Esophagus squamous epithelium (tissue), 5 donors: ENCODE measurements around the gene RUNX3. TPM values are rescaled to one million over a fixed set of nuclear protein-coding genes. Genes with fewer than 3 reads are reported as not detected.

Source experiments
- DNase-seq: peaks from one replicate; lab custom pipeline; 2025; lab: John Stamatoyannopoulos, UW
- H3K27ac ChIP-seq, 4 donors: fragments of 200-600 bp; sonication (generic); one replicate each; pipeline ENCODE4 v1.5.1; 2016 to 2019; ENCODE audit warnings: mild to moderate bottlenecking in 1 of 4
- H3K27me3 ChIP-seq, 4 donors: fragments of 200-600 bp; sonication (generic); 1 replicate in 3 of 4; 2 replicates in 1 of 4; pipeline versions ENCODE4 v1.5.1 to v1.6.0; 2017 to 2021; ENCODE audit warnings: antibody characterized with exemption in 1 of 4
- H3K36me3 ChIP-seq, 3 donors: fragments of 200-600 bp; sonication (generic); one replicate each; pipeline ENCODE4 v1.5.1; 2016 to 2019
- H3K4me1 ChIP-seq, 3 donors: fragments of 200-600 bp; sonication (generic); one replicate each; pipeline ENCODE4 v1.5.1; 2017 to 2019
- H3K4me3 ChIP-seq, 4 donors: fragments of 200-600 bp; sonication (generic); 1 replicate in 3 of 4; 2 replicates in 1 of 4; pipeline ENCODE4 v1.5.1; 2016 to 2019; ENCODE audit warnings: mild to moderate bottlenecking in 2 of 4, moderate library complexity in 1 of 4
- H3K9me3 ChIP-seq, 3 donors: fragments of 200-600 bp; sonication (generic); one replicate each; pipeline ENCODE4 v1.5.1; 2016 to 2019
- CTCF ChIP-seq, 6 experiments: fragments of 450-650 bp in 4 of 6; fragments of 200-600 bp in 2 of 6; sonication (generic) in 2 of 6; IDR thresholded peaks; one replicate each; pipeline ENCODE4 v1.5.1; 2016 to 2019; ENCODE audit warnings: antibody characterized with exemption in 6 of 6, mild to moderate bottlenecking in 4 of 6, moderate library complexity in 4 of 6
- POLR2A ChIP-seq, 4 donors: fragments of 450-650 bp; IDR thresholded peaks; one replicate each; pipeline ENCODE4 v1.6.1; 2017; ENCODE audit warnings: antibody characterized with exemption in 4 of 4, mild to moderate bottlenecking in 4 of 4, moderate library complexity in 3 of 4
- WGBS, 2 donors: methylation state at CpG; one replicate each; pipeline ENCODE4 v1.1.5; 2018; 5-methylcytosine and 5-hydroxymethylcytosine counted together
- intact Hi-C: fragments of 100-400 bp; cut with DNase I; formaldehyde crosslinking; loops from one replicate; pipeline ENCODE4 v1.15.0; 2022
- total RNA-seq, 4 donors: library from RNA; depleted of rRNA; stranded (reverse); fragments of >200 nt; gene quantifications; one replicate each; pipeline ENCODE4 v1.1.0, GENCODE V29; 2016
- donor health status: DM: yes; HTN: yes; CAD: no.

Gene RUNX3
- total RNA-seq, 4 donors from 2014 or later: 1.9 to 5.7 (median 3.1) TPM

- no peaks in the 10 kb centered on the region for H3K9me3 ChIP-seq
- no peak overlapping the region for H3K4me3 ChIP-seq
- peaks cover 0 to 57% (median 0%) of the 10 kb centered on the region in 4 donors for H3K27me3 ChIP-seq
- peaks cover 0 to 10% (median 0%) of the 10 kb centered on the region in 3 donors for H3K4me1 ChIP-seq
- 69 to 81% methylated on average over 2 to 4 of the region's 6 CpGs for WGBS, 2 donors
- no peaks in the 10 kb centered on the region for H3K36me3 ChIP-seq
- TF ChIP-seq POLR2A (IDR thresholded peaks at IDR 0.05) (no peak), CTCF (IDR thresholded peaks at IDR 0.05) (no peak)
- intact Hi-C loops: no loop called here
- no peak overlapping the region for H3K27ac ChIP-seq
- DNase-seq: no peak
Observed at GRCh38 chr1:24857507-24858133, 72.5 kb downstream of the RUNX3 start.

- intact Hi-C loops: no loop called here
Observed at GRCh38 chr1:24856787-24857506, 73.1 kb downstream of the RUNX3 start.

GRCh38 chr1:24855474-24855873 is 74.6 kb downstream of the RUNX3 start:
- intact Hi-C loops: no loop called here
- DNase-seq: no peak

More at GRCh38 chr1:24856787-24857506, 73.1 kb downstream of the RUNX3 start:
- H3K9me3 ChIP-seq: no peaks in the 10 kb centered on the region
- no peak overlapping the region for H3K4me3 ChIP-seq
- whole genome bisulfite sequencing, 2 donors: 77 to 87% methylated on average over 15 to 16 of the region's 16 CpGs
- no peak overlapping the region for H3K27ac ChIP-seq
- DNase-seq: no peak
- no peaks in the 10 kb centered on the region for H3K36me3 ChIP-seq
- H3K4me1 ChIP-seq: peaks cover 0 to 4% (median 0%) of the 10 kb centered on the region in 3 donors
- peaks cover 0 to 53% (median 0%) of the 10 kb centered on the region in 4 donors for H3K27me3 ChIP-seq
- no peak for TF ChIP-seq CTCF (IDR thresholded peaks at IDR 0.05)
- no peak for TF ChIP-seq POLR2A (IDR thresholded peaks at IDR 0.05)

GRCh38 chr1:24853649-24854048 is 76.4 kb downstream of the RUNX3 start:
- no peak for DNase-seq
- no peaks in the 10 kb centered on the region for H3K36me3 ChIP-seq
- peaks cover 0 to 36% (median 0%) of the 10 kb centered on the region in 4 donors for H3K27me3 ChIP-seq
- no peak for TF ChIP-seq POLR2A (IDR thresholded peaks at IDR 0.05)
- intact Hi-C loops: no loop called here
- H3K4me3 ChIP-seq: no peak overlapping the region
- 66 to 67% methylated on average over 6 of the region's 6 CpGs for WGBS, 2 donors
- peaks cover under 1 to 9% (median under 1%) of the 10 kb centered on the region in 3 donors for H3K4me1 ChIP-seq
- no peak overlapping the region for H3K27ac ChIP-seq
- H3K9me3 ChIP-seq: no peaks in the 10 kb centered on the region

More at GRCh38 chr1:24855474-24855873, 74.6 kb downstream of the RUNX3 start:
- no peaks in the 10 kb centered on the region for H3K36me3 ChIP-seq
- H3K9me3 ChIP-seq: no peaks in the 10 kb centered on the region
- no peak overlapping the region for H3K4me3 ChIP-seq
- H3K27me3 ChIP-seq: peaks cover 0 to 38% (median 0%) of the 10 kb centered on the region in 4 donors
- TF ChIP-seq POLR2A (IDR thresholded peaks at IDR 0.05) (no peak), CTCF (IDR thresholded peaks at IDR 0.05) (no peak)
- 72 to 76% methylated on average over 2 to 5 of the region's 5 CpGs for WGBS, 2 donors
- H3K27ac ChIP-seq: no peak overlapping the region
- no peaks in the 10 kb centered on the region for H3K4me1 ChIP-seq

- 56 to 58% methylated on average over 6 of the region's 6 CpGs for WGBS, 2 donors
- Histone ChIP-seq H3K27ac (no peak overlapping the region), H3K36me3 (no peaks in the 10 kb centered on the region), H3K4me1 (peaks cover 6 to 23% (median 9%) of the 10 kb centered on the region in 3 donors), H3K9me3 (no peaks in the 10 kb centered on the region), H3K4me3 (no peak overlapping the region), H3K27me3 (peaks cover 0 to 23% (median 0%) of the 10 kb centered on the region in 4 donors)
- no peak for DNase-seq
- TF ChIP-seq POLR2A (IDR thresholded peaks at IDR 0.05) (no peak), CTCF (IDR thresholded peaks at IDR 0.05) (no peak)
- intact Hi-C loops: no loop called here
Observed at GRCh38 chr1:24850328-24850920, 79.7 kb downstream of the RUNX3 start.
